Liver (tissue), 3 donors: ENCODE results near the gene MED25.

Source experiments
- EGR1 ChIP-seq, 2 donors: IDR thresholded peaks; 2 replicates each; pipeline ENCODE4 v1.6.1; 2016 to 2018; ENCODE audit warnings: antibody characterized with exemption in 2 of 2, low read depth in 2 of 2
- FOXA1 ChIP-seq: IDR thresholded peaks from 2 replicates; pipeline ENCODE4 v1.6.1; 2016; ENCODE audit warnings: antibody characterized with exemption
- GABPA ChIP-seq, 2 donors: IDR thresholded peaks in 1 of 2; conservative IDR thresholded peaks in 1 of 2; 2 replicates each; pipeline ENCODE4 v1.6.1; 2016; ENCODE audit warnings: antibody characterized with exemption in 2 of 2, mild to moderate bottlenecking in 1 of 2, moderate library complexity in 1 of 2
- HNF4A ChIP-seq, 2 donors: conservative IDR thresholded peaks; 2 replicates each; pipeline ENCODE4 v1.6.1; 2016; ENCODE audit warnings: antibody characterized with exemption in 2 of 2, mild to moderate bottlenecking in 2 of 2
- RAD21 ChIP-seq, 2 donors: IDR thresholded peaks; 2 replicates each; pipeline ENCODE4 v1.6.1; 2016; ENCODE audit warnings: antibody characterized with exemption in 2 of 2, mild to moderate bottlenecking in 2 of 2
- RXRA ChIP-seq, 2 donors: IDR thresholded peaks; 2 replicates each; pipeline ENCODE4 v1.6.1; 2017 to 2018; ENCODE audit warnings: antibody characterized with exemption in 2 of 2, mild to moderate bottlenecking in 1 of 2
- TAF1 ChIP-seq: conservative IDR thresholded peaks from 2 replicates; pipeline ENCODE4 v1.6.1; 2016; ENCODE audit warnings: antibody characterized with exemption, mild to moderate bottlenecking
- YY1 ChIP-seq: IDR thresholded peaks from 2 replicates; pipeline ENCODE4 v1.6.1; 2016; ENCODE audit warnings: antibody characterized with exemption, mild to moderate bottlenecking
- TF ChIP-seq, protein P1 (sequence below): fragments of 150-350 bp; IDR thresholded peaks from 2 replicates; pipeline ENCODE4 v1.5.1; 2017; ENCODE audit warnings: improper control_type of control experiment, low read depth, low read length; ENCODE audit not compliant: missing input control
- TF ChIP-seq, protein P2 (sequence below): IDR thresholded peaks from 2 replicates; pipeline ENCODE4 v1.6.1; 2016; ENCODE audit warnings: antibody characterized with exemption
- TF ChIP-seq, protein P3 (sequence below): IDR thresholded peaks from 2 replicates; pipeline ENCODE4 v1.6.1; 2016; ENCODE audit warnings: antibody characterized with exemption
- donor health status: healthy.
- donor health status: healthy.

DNA sequence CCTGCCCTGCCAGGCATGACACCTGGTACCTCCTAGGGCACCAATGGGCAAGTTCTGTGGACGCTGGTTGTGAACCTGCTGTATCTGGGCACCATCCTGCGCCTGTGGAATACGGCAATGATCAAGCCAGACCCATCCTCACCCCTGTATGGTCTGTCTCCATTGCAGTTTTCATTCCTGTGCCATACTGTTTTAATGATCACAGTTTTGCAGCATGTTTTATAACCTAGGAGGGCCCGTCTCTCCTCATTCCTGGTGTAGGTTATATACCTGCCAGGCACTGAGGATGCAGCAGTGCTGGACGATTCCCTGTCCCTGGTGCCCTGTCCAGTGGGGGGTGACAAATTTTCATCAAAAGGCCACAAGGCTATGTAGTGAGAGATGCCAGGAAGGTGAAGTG, 65.0 kb downstream of the MED25 start:
- TF ChIP-seq, protein P1, sequence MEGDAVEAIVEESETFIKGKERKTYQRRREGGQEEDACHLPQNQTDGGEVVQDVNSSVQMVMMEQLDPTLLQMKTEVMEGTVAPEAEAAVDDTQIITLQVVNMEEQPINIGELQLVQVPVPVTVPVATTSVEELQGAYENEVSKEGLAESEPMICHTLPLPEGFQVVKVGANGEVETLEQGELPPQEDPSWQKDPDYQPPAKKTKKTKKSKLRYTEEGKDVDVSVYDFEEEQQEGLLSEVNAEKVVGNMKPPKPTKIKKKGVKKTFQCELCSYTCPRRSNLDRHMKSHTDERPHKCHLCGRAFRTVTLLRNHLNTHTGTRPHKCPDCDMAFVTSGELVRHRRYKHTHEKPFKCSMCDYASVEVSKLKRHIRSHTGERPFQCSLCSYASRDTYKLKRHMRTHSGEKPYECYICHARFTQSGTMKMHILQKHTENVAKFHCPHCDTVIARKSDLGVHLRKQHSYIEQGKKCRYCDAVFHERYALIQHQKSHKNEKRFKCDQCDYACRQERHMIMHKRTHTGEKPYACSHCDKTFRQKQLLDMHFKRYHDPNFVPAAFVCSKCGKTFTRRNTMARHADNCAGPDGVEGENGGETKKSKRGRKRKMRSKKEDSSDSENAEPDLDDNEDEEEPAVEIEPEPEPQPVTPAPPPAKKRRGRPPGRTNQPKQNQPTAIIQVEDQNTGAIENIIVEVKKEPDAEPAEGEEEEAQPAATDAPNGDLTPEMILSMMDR: no peak
- TF ChIP-seq, protein P2, sequence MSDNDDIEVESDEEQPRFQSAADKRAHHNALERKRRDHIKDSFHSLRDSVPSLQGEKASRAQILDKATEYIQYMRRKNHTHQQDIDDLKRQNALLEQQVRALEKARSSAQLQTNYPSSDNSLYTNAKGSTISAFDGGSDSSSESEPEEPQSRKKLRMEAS: no peak
- TF ChIP-seq, protein P3, sequence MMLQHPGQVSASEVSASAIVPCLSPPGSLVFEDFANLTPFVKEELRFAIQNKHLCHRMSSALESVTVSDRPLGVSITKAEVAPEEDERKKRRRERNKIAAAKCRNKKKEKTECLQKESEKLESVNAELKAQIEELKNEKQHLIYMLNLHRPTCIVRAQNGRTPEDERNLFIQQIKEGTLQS: no peak
- no peak for TF ChIP-seq EGR1 (IDR thresholded peaks at IDR 0.05; ENCODE audit: low read depth in 2 of 2)
- no peak for TF ChIP-seq YY1
- TF ChIP-seq HNF4A (conservative IDR thresholded peaks at IDR 0.05): no peak
- TF ChIP-seq RAD21 (IDR thresholded peaks at IDR 0.05): no peak
- no peak for TF ChIP-seq TAF1
- TF ChIP-seq GABPA (IDR thresholded peaks at IDR 0.05 in 1 of 2, conservative IDR thresholded peaks at IDR 0.05 in 1 of 2): no peak
- no peak for TF ChIP-seq FOXA1
- no peak for TF ChIP-seq RXRA (IDR thresholded peaks at IDR 0.05)
